Keratinocyte (primary cell): ENCODE results near the gene TACC2. TPM values are rescaled to one million over a fixed set of nuclear protein-coding genes. Genes with fewer than 3 reads are reported as not detected.

Experiments used
- DNase-seq: peaks from one replicate; pipeline ENCODE4 v3.0.0-alpha.2; 2011; ENCODE audit warnings: low read depth, missing footprints, low spot score
- FAIRE-seq: peaks from 2 replicates; lab custom pipeline; 2011; peaks lifted over from hg19 to GRCh38; lab: Jason Lieb, UNC
- H2AFZ ChIP-seq: 2 replicates; pipeline ENCODE4 v1.6.0; 2012; ENCODE audit warnings: low read length, control low read depth, inconsistent platforms; ENCODE audit not compliant: control insufficient read depth
- H3K27ac ChIP-seq: 2 replicates; pipeline ENCODE4 v1.5.1; 2011; ENCODE audit warnings: low read length; ENCODE audit not compliant: control insufficient read depth, insufficient read depth
- H3K27me3 ChIP-seq: 3 replicates; pipeline ENCODE4 v1.6.0; 2011; ENCODE audit warnings: low read length; ENCODE audit not compliant: control insufficient read depth, insufficient read depth; ENCODE audit errors: extremely low read depth
- H3K36me3 ChIP-seq, 2 experiments: 2 replicates in 1 of 2; 3 replicates in 1 of 2; pipeline ENCODE4 v1.5.1; 2011; ENCODE audit warnings: low read length in 2 of 2, mild to moderate bottlenecking in 1 of 2; ENCODE audit not compliant: control insufficient read depth in 2 of 2, insufficient read depth in 2 of 2; ENCODE audit errors: extremely low read depth in 1 of 2
- H3K4me1 ChIP-seq: 3 replicates; pipeline ENCODE4 v1.5.1; 2011; ENCODE audit warnings: low read length; ENCODE audit not compliant: control insufficient read depth, insufficient read depth; ENCODE audit errors: extremely low read depth
- H3K4me2 ChIP-seq: 3 replicates; pipeline ENCODE4 v1.6.0; 2011; ENCODE audit warnings: low read depth, low read length; ENCODE audit not compliant: control insufficient read depth, insufficient read depth; ENCODE audit errors: extremely low read depth
- H3K4me3 ChIP-seq, 3 experiments: fragments of 200-600 bp in 1 of 3; sonication (generic) in 1 of 3; 2 replicates in 2 of 3; 3 replicates in 1 of 3; pipeline ENCODE4 v1.5.1; 2011 to 2016; ENCODE audit warnings: low read length in 3 of 3, mild to moderate bottlenecking in 3 of 3, control low read depth in 2 of 3, inconsistent platforms in 1 of 3, low read depth in 1 of 3, mixed read lengths in 1 of 3, mixed run types in 1 of 3, moderate library complexity in 1 of 3; ENCODE audit not compliant: control insufficient read depth in 2 of 3, insufficient read depth in 2 of 3; ENCODE audit errors: extremely low read depth in 1 of 3
- H3K79me2 ChIP-seq: 2 replicates; pipeline ENCODE4 v1.6.0; 2012; ENCODE audit warnings: low read length; ENCODE audit not compliant: control insufficient read depth, insufficient read depth
- H3K9ac ChIP-seq: 3 replicates; pipeline ENCODE4 v1.6.0; 2011; ENCODE audit warnings: low read length; ENCODE audit not compliant: control insufficient read depth, insufficient read depth; ENCODE audit errors: extremely low read depth
- H3K9me1 ChIP-seq: 3 replicates; pipeline ENCODE4 v1.6.0; 2011; ENCODE audit warnings: low read length; ENCODE audit not compliant: control insufficient read depth, insufficient read depth; ENCODE audit errors: extremely low read depth
- H3K9me3 ChIP-seq: 2 replicates; pipeline ENCODE4 v1.5.1; 2012; ENCODE audit warnings: low read depth, low read length; ENCODE audit not compliant: control insufficient read depth
- H4K20me1 ChIP-seq: 3 replicates; pipeline ENCODE4 v1.6.0; 2011; ENCODE audit warnings: low read length; ENCODE audit not compliant: control insufficient read depth, insufficient read depth; ENCODE audit errors: extremely low read depth
- CTCF ChIP-seq, 3 experiments: IDR thresholded peaks in 1 of 3; conservative IDR thresholded peaks in 1 of 3; optimal IDR thresholded peaks in 1 of 3; 2 replicates in 2 of 3; 3 replicates in 1 of 3; pipeline versions ENCODE3 to v1.5.1; 2011; ENCODE audit warnings: low read length in 3 of 3, mild to moderate bottlenecking in 3 of 3, moderate library complexity in 2 of 3, control low read depth in 1 of 3, inconsistent platforms in 1 of 3; ENCODE audit not compliant: insufficient read depth in 2 of 3; ENCODE audit errors: extremely low read depth in 1 of 3
- EZH2 ChIP-seq: IDR thresholded peaks from one replicate; pipeline ENCODE4 v1.6.1; 2012; ENCODE audit warnings: inconsistent platforms, mild to moderate bottlenecking, low read length, moderate library complexity
- dilution Hi-C: fragments of 300-500 bp; cut with MboI; formaldehyde crosslinking; loops from one replicate; pipeline ENCODE4 v1.7.0; 2020; ENCODE audit warnings: low sequenced_read_pairs; ENCODE audit not compliant: extremely low pct_ligation_motif_present
- polyA plus RNA-seq, 5 experiments: library from polyadenylated mRNA; depleted of rRNA in 3 of 5; stranded (reverse) in 3 of 5; stranded (forward) in 1 of 5; unstranded in 1 of 5; fragments of >200 nt; gene quantifications; 1 replicate in 1 of 5; 2 replicates in 3 of 5; 3 replicates in 1 of 5; pipeline versions ENCODE4 v1.2.1 to v1.2.3, GENCODE V29; 2011 to 2012; ENCODE audit warnings: missing spikeins in 2 of 5, low read depth in 1 of 5, low replicate concordance in 1 of 5

The TACC2 gene
- polyA plus RNA-seq, 1 donor (not counting 4 experiments of a cell fraction or from before 2014, with no cell fraction given), result 12.8 TPM

GRCh38 chr10:122124342-122124741 is 135.4 kb downstream of the TACC2 start:
- dilution Hi-C loops, result no loop called here
- H3K27ac ChIP-seq, result no peak overlapping the region
- H3K36me3 ChIP-seq, result peaks cover 0 to 3% of the 10 kb centered on the region in 2 experiments
- H2AFZ ChIP-seq, result no peak overlapping the region
- H3K4me2 ChIP-seq, result no peak overlapping the region
- peaks cover 9% of the 10 kb centered on the region for H3K79me2 ChIP-seq
- no peak for DNase-seq
- no peak for TF ChIP-seq CTCF (optimal IDR thresholded peaks at IDR 0.05 in 1 of 3, IDR thresholded peaks at IDR 0.05 in 1 of 3, conservative IDR thresholded peaks at IDR 0.05 in 1 of 3; ENCODE audit: extremely low read depth in 1 of 3, insufficient read depth in 2 of 3, low read length in 3 of 3)
- no peak for TF ChIP-seq EZH2
- peaks cover 24% of the 10 kb centered on the region for H3K4me1 ChIP-seq
- H3K9me3 ChIP-seq, result no peaks in the 10 kb centered on the region
- H4K20me1 ChIP-seq, result no peaks in the 10 kb centered on the region
- H3K9me1 ChIP-seq, result no peaks in the 10 kb centered on the region
- no peaks in the 10 kb centered on the region for H3K27me3 ChIP-seq
- FAIRE-seq, result no peak
- H3K4me3 ChIP-seq, result no peak overlapping the region
- no peak overlapping the region for H3K9ac ChIP-seq

DNA sequence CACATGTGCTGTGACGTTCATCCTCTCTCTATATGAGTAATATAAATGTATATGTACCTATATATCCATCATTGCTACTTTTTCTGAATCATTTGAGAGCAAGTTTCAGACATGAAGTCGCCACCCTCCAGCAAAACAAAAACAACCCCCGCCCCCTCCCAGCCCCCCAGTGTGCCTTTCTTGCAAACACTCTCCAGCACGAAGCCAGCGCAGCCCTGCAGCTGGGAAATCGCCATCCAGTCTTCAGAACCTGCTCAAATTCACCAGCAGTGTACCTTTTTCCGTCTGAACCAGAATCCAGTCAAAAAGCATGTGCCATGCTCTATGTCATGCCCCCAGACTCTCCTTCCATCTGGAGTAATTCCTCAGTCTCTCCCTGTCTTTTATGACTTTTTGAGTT is 135.8 kb downstream of the TACC2 start:
- no peaks in the 10 kb centered on the region for H3K9me1 ChIP-seq
- no peak overlapping the region for H3K4me3 ChIP-seq
- peaks cover 24% of the 10 kb centered on the region for H3K4me1 ChIP-seq
- TF ChIP-seq CTCF (optimal IDR thresholded peaks at IDR 0.05 in 1 of 3, IDR thresholded peaks at IDR 0.05 in 1 of 3, conservative IDR thresholded peaks at IDR 0.05 in 1 of 3; ENCODE audit: extremely low read depth in 1 of 3, insufficient read depth in 2 of 3, low read length in 3 of 3), result no peak
- TF ChIP-seq EZH2, result no peak
- H3K36me3 ChIP-seq, result peaks cover 0 to 2% of the 10 kb centered on the region in 2 experiments
- no peak overlapping the region for H3K27ac ChIP-seq
- FAIRE-seq (no peak), DNase-seq (no peak)
- H3K27me3 ChIP-seq, result no peaks in the 10 kb centered on the region
- H3K9ac ChIP-seq, result no peak overlapping the region
- dilution Hi-C loops, result no loop called here
- H2AFZ ChIP-seq, result no peak overlapping the region
- peaks cover 12% of the 10 kb centered on the region for H3K79me2 ChIP-seq
- no peak overlapping the region for H3K4me2 ChIP-seq
- no peaks in the 10 kb centered on the region for H3K9me3 ChIP-seq
- H4K20me1 ChIP-seq, result no peaks in the 10 kb centered on the region
